Measurements from ENCODE around the gene KIAA0513.
"Not testable (repeated sequence)": the region's sequence is repeated elsewhere in the genome, so short reads cannot be mapped to it uniquely, and the experiment has no call there.

The KIAA0513 gene

DNA sequence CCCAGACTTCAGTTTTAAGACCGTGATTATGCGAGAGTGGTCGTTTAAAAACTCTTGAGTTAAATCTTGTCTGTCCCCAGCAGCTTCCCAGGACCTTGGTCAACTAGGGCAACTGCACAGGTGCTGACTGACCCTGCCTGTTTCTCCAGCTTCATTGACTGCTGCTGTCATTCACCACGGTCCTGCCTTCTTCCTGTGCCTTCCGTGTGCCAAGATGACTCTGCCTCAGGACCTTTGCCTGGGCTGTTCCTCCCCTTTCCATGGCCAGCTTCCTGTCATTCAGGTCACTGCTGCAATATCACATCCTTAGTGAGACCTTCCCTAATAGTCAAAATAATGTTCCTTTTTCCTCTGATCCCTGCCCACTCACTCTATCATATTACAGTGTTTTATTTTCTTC lies 3.9 kb downstream of the KIAA0513 start:
- DNase-seq: no peak

DNA sequence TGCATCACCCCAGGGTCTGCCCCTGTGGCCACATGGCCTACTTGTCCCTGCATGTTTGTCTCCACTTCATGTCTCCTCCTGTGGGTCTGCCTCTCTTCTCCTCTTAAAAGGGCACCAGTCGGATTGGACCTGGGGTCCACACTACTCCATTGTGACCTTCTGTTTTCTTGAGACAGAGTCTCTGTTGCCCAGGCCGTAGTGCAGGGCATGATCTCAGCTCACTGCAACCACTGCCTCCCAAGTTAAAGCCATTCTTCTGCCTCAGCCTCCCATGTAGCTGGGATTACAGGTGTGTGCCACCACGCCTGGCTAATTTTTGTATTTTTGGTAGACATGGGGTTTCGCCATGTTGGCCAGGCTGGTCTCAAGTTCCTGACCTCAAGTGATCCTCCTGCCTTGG lies 4.6 kb downstream of the KIAA0513 start:
- not testable (repeated sequence) for DNase-seq

DNA sequence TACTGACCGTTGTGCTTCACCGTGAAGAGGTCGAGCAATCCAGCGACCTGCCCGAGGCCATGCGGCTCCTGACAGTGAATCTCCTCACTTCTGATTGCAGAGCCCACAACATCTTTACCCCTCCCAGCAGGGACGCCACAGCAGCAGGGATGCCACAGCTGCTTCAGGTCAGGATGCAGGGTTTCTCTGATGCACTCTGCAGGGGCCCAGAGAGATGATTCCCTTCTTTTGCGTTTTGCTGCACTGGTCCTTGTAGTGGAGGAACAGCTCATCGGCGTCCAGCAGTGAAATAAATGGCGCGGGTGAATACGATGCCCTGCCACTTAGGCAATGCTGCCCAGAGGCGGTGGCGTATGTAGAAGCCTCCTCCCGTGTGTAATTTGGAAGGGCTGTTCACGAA lies 5.6 kb downstream of the KIAA0513 start:
- DNase-seq: no peak

DNA sequence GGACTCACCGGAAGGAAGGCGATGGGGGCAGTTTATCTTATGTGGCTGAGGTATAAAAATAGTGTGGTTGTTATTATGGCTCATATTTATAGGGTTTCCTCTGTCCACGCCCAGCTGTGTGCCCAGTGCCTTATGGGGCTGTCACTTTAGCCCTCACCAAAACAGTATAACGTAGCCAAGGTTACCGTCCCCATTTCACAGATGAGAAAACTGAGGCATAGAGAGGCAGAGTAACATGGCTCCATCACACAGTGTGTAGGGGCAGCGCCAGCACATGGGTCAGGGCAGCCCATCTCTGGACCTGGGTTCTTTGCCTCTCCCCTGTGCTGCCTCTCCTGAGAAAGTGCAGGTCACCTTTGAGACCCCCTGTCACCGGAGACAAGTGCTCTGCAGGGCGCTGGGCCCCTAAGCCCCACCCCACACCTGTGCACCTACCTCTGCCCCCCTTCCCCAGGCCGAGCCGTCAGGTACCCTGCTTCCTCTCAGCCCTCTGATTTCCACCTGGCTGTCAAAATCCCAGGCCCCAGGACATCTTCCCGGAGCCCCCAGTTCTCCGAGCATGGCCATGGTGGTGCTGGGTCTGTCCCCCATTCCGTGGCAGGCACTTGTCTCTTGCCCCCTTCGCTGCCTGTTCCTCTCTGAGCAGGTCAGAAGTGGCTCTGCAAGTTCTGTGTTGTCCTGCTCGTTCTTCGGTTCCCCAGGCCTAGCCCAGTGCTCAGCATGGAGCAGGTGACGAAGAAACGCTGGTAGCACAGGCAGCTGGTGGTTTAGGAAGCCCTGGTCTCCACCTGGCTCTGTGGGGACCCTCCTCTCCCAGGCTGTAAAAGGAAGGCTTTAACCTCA lies 7.2 kb downstream of the KIAA0513 start:
- no peak for DNase-seq

DNA sequence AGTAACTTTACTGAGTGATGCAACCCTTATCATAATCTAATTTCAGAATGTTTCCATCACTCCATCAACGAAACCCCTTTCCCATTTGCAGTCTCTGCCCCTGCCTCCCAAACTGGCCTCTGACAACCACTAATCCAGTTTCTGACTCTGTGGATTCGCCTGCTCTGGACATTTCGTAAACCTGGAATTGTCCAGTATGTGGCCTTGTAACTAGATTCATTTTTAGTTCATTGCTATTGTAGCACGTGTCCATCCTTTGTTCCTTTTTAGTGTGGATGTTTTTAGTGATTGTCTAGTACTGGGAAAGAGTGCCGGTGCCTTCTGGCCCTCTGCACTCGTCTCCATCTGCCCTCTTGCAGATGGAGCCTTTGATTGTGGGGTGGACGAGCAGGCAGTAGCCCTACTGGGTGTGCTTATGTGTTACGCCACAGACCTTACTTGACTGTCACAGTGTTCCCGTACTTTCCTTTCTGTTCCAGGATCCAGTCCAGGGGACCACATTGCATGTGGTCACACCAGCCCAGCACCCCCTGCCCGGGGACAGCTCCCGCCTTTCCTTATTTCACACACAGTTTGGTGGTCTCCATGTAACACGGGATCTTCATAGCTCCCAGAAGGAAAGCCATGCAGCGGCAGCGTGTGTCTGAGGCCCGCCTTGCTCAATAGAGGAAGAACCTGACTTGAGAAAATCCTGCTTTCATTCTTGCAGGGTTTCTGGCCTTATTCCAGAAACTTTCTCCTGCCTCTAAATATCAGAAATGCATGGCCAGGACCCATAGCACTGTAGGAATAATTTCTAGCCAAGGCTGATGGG lies 8.8 kb downstream of the KIAA0513 start:
- DNase-seq: no peak

DNA sequence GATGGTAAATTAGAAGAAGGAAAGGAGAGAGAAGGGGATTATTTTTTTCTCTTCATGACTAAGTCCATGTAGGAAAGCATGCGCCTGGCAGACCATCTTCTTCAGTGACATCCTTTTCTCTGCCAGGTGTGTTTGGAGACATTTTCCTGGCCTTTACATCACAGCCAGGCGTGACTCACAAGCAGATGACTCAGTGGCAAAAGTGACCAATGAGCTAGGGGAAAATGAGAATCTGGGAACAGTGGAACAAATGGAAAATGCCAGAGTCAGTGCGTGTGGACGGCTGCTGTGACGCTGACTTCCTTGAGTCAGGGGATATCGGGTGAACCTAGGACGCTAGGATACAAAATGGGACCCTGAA lies 9.4 kb downstream of the KIAA0513 start:
- no peak for DNase-seq

DNA sequence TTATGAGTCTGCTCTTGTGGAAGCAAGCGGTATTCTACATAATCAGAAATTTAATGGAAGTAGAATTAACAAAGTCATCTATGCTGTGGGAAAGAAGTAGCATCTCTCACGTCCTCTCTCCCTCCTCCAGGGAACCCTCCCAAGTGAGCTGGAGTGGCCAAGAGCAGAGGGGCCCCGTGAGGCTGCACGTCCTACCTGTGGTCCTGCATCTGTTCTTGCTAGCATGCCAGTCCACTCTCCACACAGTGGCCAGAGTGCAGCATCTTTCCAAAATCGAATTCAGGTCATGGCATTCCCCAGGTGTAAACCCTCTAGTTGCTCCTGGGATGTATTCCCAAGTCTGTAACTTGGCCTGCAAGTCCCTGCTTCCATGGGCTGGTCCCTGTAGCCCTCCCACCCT lies 10.1 kb downstream of the KIAA0513 start:
- no peak for DNase-seq

DNA sequence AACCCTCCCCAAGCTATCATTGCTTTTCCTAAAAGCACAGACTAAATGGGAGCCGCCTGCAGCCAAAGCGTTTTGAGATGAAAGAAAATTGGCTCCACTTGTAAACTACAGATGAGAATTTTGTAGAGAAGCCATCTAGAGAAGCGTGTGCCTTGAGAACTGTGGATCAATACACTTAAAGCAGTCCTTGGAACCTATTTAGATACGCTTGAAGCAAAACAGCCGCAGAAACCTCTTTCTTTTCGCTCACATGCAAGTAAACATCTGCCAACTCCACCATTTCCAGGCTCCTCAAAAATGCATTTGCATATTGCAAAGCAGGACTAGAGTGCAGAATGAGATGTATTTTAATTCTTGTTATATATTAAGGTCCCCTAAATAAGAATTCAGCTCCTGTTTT lies 13.1 kb downstream of the KIAA0513 start:
- no peak for DNase-seq

DNA sequence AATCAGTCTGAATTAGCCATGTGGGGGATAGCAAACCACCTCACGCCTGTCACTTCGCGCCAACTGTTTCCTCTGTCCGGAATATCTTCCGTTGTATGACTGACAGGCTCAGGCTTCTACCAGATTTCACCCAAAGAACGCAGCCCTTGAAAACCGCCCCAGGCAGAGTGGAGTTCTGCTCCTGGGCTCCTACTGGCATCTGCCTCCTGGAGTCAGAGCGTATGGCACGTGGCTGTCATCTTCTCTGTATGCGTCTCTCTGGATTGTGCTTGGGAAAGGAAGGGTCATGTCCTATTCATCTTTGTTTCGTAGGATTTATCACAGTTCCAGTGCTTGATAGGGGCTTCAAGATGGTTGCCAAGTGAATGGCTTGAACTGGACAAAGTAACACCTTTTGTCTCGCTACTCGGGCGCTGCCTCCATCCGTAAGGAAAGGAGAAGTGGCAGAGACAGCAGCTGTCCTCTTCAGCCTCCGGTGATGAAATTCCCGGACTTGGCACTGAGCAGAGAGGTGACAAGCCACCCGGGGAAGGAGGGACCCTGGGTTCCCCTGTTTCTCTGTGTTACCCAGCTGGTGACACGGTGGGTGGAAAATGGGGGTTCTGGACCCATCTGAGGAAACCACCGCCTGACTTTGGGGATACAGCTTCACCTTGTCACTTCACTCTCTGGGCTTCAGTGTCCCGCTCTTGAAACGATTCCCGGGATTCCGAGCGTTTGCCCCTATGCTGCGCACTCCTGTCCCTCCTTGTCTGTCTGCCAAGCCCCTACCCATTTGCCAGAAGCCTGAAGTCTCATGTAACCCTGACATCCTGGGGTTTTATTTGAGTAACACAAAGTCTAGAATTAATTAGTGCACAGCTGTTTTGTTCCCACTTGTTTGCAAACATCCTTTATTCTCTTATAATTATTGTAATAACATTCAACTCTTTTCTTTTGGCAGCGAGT lies 13.9 kb downstream of the KIAA0513 start:
- no peak for DNase-seq

DNA sequence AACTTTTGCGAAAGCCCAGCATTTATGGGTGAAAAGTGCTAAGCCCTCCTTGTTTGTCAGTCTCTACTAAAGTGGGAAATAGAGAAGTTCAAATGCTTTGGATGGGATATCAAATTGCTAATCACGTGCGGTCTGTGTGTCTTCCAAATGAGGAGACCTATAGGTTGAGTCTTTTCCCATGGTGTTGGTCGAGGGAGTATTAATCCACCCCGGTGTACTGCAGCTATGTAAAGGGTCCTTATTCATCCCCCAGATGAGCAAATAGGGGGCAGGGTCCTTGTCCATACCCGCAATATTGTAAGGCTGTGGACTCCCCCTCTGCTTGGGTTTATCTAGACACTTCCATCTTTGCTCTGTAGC lies 14.6 kb downstream of the KIAA0513 start:
- no peak for DNase-seq

DNA sequence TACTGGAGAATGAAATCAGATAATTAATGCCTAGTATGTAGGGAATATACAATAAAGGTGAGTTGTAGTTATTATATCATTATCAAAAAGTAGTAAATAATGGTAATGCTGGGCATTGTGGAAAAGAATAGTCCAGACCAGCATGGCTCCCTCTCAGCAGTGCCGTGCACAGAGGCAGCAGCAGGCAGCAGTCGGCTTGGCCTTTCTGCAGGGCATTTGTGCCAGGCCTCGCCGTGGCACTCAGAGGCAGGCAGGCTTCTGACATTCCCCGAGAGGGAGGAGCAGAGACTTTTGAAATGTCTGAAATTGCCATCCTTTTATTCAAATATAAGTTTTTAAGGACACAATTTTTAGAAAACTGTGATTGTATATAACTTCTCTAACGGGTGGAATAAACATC lies 15.0 kb downstream of the KIAA0513 start:
- no peak for DNase-seq

DNA sequence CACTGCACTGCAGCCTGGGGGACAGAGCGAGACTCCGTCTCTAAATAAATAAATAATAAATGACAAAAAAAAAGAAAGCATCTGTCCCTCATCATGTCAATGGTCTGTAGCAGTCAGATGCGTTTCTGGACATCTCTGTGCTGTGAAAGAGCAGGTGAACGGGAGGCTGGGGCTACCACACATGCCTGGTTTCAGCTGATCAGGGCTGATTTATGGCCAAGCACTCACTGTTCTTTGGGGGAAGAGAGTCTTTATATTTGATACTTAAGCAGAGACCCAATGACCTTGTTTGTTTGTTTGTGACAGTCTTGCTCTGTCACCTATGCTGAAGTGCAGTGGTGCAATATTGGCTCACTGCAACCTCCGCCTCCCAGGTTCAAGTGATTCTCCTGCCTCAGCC lies 17.5 kb downstream of the KIAA0513 start:
- no peak for DNase-seq

DNA sequence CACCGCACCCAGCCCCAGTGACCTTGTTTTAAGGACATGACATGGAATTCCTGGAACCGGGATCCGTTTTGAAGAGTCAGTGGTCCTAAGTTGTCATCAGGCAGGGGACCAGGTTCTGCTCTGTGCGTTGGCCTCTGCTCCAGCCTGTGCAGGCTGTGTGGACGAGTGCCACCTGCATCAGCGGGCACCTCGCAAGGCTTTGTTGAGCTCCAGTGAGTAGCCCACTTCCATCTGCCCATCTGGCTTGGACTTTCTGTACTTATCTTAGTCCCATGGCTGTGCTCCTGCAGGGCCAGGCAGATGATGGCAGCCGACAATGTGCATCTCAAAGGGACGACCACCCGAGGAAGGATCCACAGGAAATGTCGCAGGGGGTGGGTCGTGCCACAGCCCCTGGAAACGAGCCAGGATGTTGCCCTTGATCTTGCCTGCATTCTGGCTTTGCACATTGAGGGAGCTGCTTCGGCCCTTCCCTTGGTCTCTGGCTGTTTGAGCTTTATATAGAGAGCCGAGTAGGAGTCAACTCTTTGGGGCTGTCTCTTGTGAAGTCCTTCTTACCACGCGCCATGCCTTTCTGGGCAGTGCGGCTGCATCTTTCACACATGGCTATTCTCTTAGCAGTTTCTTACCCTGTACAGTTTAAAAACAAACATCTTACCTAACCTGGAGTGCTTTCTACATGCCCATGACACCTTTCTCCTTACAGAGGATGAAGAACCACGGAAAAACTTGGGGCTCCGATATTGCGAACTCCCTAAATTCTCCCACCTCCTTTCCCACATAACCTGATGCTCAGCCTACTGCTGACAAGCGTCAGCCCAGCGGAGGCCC lies 18.3 kb downstream of the KIAA0513 start:
- DNase-seq: no peak

DNA sequence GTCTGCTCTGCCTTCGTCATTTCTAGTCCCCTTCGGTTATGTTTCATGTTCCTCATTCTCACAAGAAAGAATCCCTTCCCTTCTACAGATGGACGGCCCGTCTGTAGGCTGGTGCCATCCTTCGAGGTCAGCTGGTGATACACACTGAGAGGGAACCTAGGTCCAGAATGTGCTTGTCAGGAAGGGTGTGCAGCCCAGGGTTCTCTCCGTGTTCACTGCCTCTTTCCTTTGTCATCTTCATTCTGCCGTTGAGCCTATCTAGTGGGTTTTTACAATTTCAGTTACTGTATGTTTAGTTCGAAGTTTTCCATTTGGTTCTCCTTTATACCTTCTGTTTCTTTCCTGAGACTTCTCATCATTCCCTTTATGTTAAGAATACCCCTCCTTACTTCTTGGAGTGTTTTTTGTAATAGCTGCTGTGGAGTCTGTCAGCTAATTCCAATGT lies 18.9 kb downstream of the KIAA0513 start:
- DNase-seq: no peak

DNA sequence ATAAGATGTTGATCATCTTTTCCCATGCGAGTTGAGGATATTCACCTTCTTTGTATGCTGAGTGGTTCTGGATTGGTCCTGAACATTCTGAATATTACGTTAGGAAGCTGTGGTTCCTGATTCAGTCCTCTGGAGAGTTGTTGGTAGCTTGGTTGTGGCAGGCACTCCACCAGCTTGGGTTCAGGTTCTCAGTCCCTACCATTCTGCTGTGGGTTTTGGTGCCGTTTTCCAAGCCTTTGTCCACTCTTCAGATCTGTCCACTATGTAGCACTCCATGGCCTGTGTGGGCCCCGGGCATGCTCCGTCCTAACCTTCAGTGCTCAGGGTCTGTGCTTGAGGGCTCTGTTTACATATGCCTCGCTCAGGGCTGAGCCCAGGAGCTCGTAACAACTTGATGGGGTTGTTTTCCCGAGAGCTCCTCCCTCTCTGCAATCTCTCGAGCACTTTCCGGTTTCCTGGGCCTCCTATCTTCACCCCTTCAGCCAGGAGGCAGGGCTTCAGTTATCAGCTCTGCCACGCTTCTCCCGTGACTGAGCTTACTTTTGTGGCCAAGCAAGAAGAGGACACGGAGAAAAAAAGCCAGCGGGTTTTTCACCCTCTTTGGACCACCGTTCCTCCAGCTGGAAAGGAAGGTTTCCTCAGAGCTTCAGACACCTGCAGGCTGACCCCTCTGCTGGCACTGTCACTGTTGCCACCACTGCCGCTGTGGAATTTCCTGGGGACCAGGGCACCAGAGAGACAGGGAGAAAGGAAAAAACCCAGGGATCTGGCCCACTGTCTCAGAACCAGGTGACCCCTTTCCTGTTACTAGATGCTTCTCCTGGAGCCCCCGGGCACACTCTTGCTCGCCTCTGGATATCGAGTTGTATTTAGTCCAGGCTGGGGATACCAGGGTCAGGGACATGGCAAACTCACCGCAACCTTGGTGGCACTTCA lies 19.6 kb downstream of the KIAA0513 start:
- DNase-seq: no peak

DNA sequence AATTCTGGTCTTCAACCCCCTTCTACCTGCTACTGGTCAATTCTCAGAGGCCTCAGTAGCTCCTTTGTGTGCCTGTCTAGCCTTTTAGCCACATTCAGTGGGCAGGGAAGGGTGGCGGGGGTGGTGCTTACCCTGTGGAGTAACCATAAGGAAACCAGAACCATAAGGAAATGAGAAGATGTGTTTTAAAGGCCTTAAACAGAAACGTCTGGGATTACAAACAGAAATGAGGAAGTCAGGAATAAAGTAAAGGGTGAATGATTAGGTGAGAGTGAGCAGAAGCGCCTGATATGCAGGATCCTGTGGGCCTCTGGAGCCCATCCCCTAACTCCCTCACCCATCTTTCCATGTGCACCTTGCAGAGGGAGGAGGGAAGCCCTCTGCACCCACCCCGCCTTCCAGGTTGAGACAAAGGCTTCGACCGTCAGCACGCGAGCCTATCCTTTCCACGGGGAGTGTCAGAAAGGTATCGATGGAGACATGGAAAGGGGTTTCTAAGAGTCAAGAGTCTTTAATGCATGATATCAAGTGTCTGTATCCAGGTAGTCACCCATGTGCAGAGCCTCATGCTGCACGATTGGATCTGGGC lies 20.4 kb downstream of the KIAA0513 start:
- no peak for DNase-seq

DNA sequence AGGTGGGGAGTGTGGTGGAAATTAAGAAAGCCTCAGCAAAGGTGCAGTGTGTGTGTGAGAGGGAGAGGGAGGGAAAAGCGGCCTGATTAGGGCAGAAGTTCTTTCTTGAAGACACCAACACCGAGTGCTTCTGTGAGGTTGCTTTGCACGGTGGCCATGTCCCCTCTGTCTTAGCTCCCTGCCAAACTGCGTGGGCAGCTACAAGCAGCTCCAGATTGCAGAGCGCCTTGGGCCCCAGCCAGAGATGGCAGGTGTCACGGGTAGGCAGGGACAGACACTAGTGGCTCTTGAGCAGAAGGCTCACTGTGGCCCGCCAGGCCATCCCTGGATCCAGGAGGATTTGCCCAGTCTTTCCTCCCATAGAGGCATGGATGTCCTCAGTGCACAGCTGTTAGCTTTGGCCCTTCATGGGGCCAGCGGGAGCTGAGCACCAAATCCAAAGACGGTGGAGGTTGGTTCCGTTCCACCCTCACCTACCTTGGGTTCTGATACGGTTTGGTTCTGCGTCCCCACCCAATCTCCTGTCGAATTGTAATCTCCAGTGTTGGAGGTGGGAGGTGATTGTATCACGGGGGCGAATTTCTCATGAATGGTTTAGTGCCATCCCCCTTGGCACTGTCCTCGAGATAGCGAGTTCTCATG lies 21.4 kb downstream of the KIAA0513 start:
- DNase-seq: no peak

DNA sequence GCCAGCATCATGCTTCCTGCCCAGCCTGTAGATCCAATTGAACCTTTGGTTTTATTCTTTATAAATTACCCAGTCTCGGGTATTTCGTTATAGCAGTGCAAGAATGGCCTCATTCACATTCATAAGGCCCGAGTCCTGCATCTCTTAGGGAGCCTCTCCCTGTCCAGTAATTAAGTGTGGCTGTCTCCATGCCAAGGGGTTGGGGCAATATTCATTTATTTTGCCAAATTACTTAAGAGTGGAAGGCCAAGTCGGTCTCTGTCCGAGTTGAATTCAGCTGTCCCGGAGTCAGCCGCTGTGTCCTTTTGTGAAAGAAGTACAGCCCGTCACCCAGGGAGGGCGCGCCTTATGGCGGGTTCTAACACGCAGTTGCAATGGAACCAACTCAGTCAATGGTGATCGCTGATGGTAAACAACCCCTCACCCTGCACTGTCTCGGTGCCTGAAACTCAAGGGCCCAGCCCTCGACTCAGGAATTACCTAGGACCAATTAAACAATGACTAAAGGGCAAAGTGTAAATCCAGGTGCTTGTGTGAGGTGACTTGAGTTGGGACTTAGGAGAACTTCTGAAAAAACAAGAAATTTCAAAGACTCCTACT lies 22.2 kb downstream of the KIAA0513 start:
- DNase-seq: no peak

DNA sequence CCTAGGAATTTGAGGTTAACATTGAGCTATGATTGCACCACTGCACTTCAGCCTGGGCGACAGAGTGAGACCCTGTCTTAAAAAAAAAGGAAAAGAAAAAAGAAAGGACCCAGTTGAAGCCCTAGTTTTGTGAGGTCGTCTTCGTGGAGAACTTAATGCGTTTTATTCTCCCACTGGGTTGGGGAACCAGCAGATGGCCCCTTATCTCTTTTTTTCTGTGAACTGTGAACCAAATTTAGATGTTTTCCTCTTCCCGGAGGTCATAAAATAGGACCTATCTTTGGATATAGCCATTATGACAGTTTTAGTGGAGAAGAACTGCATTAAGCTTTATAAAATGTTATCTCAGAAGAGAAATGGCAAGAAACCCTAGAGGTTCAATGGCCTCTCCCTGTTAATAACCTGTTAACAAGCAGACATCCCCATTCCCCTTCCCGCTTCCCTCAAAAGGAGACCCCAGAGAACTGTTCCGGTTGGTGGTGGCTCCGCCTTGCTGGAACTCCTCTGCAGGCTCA lies 23.5 kb downstream of the KIAA0513 start:
- DNase-seq: no peak

DNA sequence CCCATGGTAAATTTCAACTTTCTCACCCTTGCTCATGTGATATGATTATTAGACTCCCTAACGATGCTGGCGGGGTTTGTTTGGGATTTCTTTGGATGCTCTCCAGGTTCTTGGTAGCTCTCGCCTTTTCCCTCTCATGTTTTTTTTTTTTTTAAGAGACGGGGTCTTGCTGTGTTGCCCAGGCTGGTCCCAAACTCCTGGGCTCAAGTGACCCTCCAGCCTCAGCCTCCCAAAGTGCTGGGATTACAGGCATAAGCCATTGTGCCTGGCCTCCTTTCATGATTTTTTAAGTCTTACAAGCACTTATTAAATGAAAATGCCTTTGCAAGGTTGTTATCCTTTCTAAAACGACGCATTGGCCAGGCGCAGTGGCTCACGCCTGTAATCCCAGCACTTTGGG lies 24.1 kb downstream of the KIAA0513 start:
- no peak for DNase-seq

All from NCI-H345 (cell line).